Measurements from ENCODE around the gene ANO1. TPM values are rescaled to one million over a fixed set of nuclear protein-coding genes. Genes with fewer than 3 reads are reported as not detected.

The ANO1 gene
- total RNA-seq, 1 donor from 2014 or later = 244 TPM

DNA sequence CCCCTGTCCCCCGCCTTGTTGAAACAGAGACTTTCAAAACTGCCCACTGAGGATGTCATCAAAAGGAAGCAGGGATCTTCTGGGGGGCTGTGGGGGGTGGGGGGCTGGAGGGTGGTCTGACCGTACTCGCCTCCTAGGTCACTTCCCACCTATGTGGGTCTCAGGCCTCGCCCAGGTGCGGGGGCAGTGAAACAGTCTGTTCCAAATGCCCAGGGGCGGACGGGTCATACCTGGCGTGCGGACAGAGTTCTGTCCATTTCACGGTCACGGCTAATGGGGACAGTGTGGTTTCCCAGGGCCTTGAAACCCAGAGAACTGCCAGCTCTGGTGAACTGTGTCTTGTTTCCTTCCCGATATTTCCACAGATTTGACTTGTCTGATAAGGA, 27.2 kb downstream of the ANO1 start:
- Histone ChIP-seq H3K27me3 (no peaks in the 10 kb centered on the region), H3K36me3 (peaks cover 6 to 38% of the 10 kb centered on the region in 2 donors), H3K27ac (peak overlapping the region; percentile 87 to 92), H3K4me1 (peaks cover 20 to 60% of the 10 kb centered on the region in 2 donors), H3K4me3 (no peak overlapping the region), H3K9me3 (no peaks in the 10 kb centered on the region)
- TF ChIP-seq, protein P1, sequence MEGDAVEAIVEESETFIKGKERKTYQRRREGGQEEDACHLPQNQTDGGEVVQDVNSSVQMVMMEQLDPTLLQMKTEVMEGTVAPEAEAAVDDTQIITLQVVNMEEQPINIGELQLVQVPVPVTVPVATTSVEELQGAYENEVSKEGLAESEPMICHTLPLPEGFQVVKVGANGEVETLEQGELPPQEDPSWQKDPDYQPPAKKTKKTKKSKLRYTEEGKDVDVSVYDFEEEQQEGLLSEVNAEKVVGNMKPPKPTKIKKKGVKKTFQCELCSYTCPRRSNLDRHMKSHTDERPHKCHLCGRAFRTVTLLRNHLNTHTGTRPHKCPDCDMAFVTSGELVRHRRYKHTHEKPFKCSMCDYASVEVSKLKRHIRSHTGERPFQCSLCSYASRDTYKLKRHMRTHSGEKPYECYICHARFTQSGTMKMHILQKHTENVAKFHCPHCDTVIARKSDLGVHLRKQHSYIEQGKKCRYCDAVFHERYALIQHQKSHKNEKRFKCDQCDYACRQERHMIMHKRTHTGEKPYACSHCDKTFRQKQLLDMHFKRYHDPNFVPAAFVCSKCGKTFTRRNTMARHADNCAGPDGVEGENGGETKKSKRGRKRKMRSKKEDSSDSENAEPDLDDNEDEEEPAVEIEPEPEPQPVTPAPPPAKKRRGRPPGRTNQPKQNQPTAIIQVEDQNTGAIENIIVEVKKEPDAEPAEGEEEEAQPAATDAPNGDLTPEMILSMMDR (IDR thresholded peaks at IDR 0.05) = no peak
- intact Hi-C loops (cut with DNase I) = loop anchor here (2.0 kb wide), 1 partner anchor 187 kb away; no protein-coding TSS in a partner anchor
- DNase-seq (ENCODE audit: low spot score in 2 of 2) = no peak

- no peak overlapping the region for H3K4me3 ChIP-seq
- H3K9me3 ChIP-seq = no peaks in the 10 kb centered on the region
- H3K4me1 ChIP-seq = peaks cover 20 to 58% of the 10 kb centered on the region in 2 donors
- no peak for DNase-seq (ENCODE audit: low spot score in 2 of 2)
- H3K27ac ChIP-seq = peak overlapping the region; percentile 87 to 92
- TF ChIP-seq, protein P1 (IDR thresholded peaks at IDR 0.05) = peak in 2 of 3 experiments; percentile 11 to 15
- H3K27me3 ChIP-seq = no peaks in the 10 kb centered on the region
- H3K36me3 ChIP-seq = peaks cover 12 to 38% of the 10 kb centered on the region in 2 donors
- intact Hi-C loops (cut with DNase I) = loop anchor here (1.0 to 2.0 kb wide), 2 partner anchors 18 to 187 kb away; no protein-coding TSS in a partner anchor
Observed at GRCh38 chr11:70105755-70106571, 27.8 kb downstream of the ANO1 start.

DNA sequence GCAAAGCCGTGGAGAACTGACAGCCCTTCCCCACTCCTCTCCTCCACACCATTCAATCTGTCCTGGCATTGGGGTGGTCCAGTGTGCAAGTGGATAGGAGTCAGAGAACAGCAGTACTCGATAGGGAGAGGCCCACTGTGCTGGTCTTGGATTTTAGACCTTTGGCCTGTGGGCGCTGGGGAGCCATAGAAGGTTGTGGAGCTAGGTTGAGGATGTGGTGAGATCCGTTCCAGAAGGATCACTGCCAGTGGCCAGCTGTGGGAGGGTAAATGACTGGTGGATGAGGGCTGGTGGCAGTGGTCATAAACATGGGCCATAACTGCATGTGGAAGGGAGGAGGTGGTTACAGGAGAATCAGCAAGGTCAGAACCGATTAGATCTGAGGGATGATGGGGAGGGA, 28.6 kb downstream of the ANO1 start:
- no peak for DNase-seq (ENCODE audit: low spot score in 2 of 2)
- no peak overlapping the region for H3K4me3 ChIP-seq
- peak overlapping the region; percentile 87 to 92 for H3K27ac ChIP-seq
- H3K9me3 ChIP-seq = no peaks in the 10 kb centered on the region
- TF ChIP-seq, protein P1 (IDR thresholded peaks at IDR 0.05) = no peak
- intact Hi-C loops (cut with DNase I) = loop anchor here (1.0 kb wide), 1 partner anchor 18 kb away; no protein-coding TSS in a partner anchor
- H3K4me1 ChIP-seq = peaks cover 20 to 58% of the 10 kb centered on the region in 2 donors
- H3K27me3 ChIP-seq = no peaks in the 10 kb centered on the region
- H3K36me3 ChIP-seq = peaks cover 20 to 45% of the 10 kb centered on the region in 2 donors

DNA sequence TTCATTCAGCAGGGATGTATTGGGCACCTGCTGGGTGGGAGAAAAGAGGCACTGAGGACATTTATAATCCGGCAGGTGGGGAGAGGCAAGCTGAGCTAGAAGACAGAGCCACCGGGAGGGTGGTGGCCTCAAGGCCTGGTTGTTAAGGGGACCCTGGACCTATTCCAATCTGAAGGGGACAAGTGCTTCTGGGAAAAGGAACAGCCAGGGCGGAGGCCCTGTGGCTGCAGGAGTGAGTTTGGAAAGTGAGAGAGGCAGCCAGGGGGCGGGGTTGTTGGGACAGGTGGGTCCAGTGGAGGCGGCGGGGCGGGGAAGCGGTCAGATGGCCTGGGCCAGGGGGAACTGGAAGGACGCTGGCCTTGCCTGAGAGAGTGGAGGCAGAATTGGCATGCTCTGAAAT, 29.1 kb downstream of the ANO1 start:
- peaks cover 24 to 49% of the 10 kb centered on the region in 2 donors for H3K36me3 ChIP-seq
- H3K4me3 ChIP-seq = no peak overlapping the region
- intact Hi-C loops (cut with DNase I) = no loop called here
- no peak for DNase-seq (ENCODE audit: low spot score in 2 of 2)
- H3K4me1 ChIP-seq = peaks cover 20 to 56% of the 10 kb centered on the region in 2 donors
- H3K27me3 ChIP-seq = no peaks in the 10 kb centered on the region
- peak overlapping the region; percentile 87 to 92 for H3K27ac ChIP-seq
- no peaks in the 10 kb centered on the region for H3K9me3 ChIP-seq
- TF ChIP-seq, protein P1 (IDR thresholded peaks at IDR 0.05) = no peak

DNA sequence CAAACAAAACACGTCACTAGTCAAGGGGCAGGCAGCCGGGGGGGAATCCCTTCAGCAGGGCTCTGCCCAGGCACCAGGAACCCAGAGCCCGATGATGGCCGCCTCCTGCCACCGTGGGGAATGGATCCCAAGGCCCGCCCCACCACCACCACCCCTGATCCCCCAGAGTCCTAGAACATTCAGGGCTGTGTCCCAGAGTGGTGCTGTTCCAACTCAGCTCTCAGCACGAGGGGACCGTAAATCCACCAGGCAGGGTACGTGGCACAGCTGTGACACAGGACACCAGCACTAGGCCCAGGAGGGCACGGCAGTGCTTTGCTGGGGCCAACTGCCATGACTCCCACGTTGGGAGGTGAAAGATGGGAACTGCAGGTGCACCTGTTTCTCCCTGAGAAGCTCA, 29.6 kb downstream of the ANO1 start:
- Histone ChIP-seq H3K36me3 (peaks cover 28 to 53% of the 10 kb centered on the region in 2 donors), H3K27me3 (no peaks in the 10 kb centered on the region), H3K9me3 (no peaks in the 10 kb centered on the region), H3K4me3 (no peak overlapping the region), H3K4me1 (peaks cover 20 to 53% of the 10 kb centered on the region in 2 donors), H3K27ac (peak overlapping the region; percentile 87 to 92)
- no peak for DNase-seq (ENCODE audit: low spot score in 2 of 2)
- intact Hi-C loops (cut with DNase I) = no loop called here
- TF ChIP-seq, protein P1 (IDR thresholded peaks at IDR 0.05) = no peak

All from ascending aorta (tissue), 2 donors.